Activated CD4-positive, alpha-beta T cell treated with anti-CD3 and anti-CD28 coated beads, Interleukin-2, amount 10 ng/mL, durations not matched to agents 24 days and 14 days (primary cell): ENCODE results near the gene NID2. TPM values are rescaled to one million over a fixed set of nuclear protein-coding genes. Genes with fewer than 3 reads are reported as not detected.

Experiments used
- total RNA-seq: library from RNA; stranded (reverse); gene quantifications from 2 replicates; pipeline ENCODE4 v1.2.3, GENCODE V29; 2022

The NID2 gene
- total RNA-seq, 1 donor from 2014 or later, result 0.09 TPM

Other genes starting within 250 kb of the NID2 start
- gene GNG2, start 208.4 kb downstream of the NID2 start, total RNA-seq, result 104 and 105 TPM in 2 replicates
- gene RTRAF, start 79.5 kb downstream of the NID2 start, total RNA-seq, result 226 and 229 TPM in 2 replicates
- 0.17 and 0.33 TPM in 2 replicates for gene PTGDR, start 198.6 kb upstream of the NID2 start, total RNA-seq
- 66.7 and 69.9 TPM in 2 replicates for gene PTGER2, start 245.3 kb upstream of the NID2 start, total RNA-seq